GM18951 (cell line): ENCODE results near the gene CSNK1E.
"Not testable (repeated sequence)": the region's sequence is repeated elsewhere in the genome, so short reads cannot be mapped to it uniquely, and the experiment has no call there.

ENCODE experiments used
- POLR2A ChIP-seq: IDR thresholded peaks from 4 replicates; pipeline ENCODE4 v1.6.1; 2011; ENCODE audit warnings: mild to moderate bottlenecking; ENCODE audit not compliant: insufficient read length, insufficient read depth; ENCODE audit errors: extremely low read depth
- in situ Hi-C: fragments of 300-500 bp; cut with MboI; formaldehyde crosslinking; loops from one replicate; pipeline ENCODE4 v1.12.0; 2022; ENCODE audit warnings: low sequenced_read_pairs, mixed read lengths, inconsistent platforms; ENCODE audit not compliant: unreplicated experiment

CSNK1E gene

DNA sequence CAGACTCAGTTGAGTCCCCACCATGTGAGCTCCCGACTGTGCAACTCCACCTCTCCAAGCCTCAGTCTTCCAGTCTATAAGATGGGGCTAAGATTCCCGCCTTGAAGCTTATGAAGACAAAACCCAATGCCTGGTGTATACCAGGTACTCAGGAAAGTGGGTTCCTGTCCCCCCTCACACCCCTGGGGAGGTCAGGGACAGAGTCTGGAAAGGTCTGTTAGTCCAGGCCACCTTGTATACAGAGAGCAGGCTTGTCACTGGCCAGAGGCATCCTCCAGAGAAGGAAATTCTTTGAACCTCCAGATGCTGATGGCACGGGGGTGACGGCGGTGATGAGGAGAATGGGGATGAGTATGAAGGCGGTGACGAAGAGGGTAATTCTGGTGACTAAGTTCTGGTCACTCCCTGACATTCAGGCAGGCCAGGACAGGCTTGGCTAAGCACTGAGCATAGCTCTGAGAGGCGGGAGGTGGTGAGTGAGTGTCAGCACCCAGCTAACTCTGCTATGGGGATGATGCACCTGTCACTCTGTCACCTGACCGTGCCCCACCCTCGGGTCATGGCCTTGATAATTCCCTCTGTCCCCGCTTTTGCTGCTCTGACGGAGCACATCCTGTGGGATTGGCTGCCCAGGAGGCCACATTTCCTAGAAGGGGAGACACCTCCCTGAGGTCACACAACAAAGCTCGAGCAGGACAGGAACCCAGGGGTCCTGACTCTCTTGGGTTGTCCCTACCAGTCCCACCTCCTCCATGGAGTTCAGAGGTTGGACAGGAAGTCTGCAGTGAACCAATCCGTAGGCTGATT, 30.9 kb upstream of the CSNK1E start:
- in situ Hi-C loops, result no loop called here
- TF ChIP-seq POLR2A, result peak; percentile 2

DNA sequence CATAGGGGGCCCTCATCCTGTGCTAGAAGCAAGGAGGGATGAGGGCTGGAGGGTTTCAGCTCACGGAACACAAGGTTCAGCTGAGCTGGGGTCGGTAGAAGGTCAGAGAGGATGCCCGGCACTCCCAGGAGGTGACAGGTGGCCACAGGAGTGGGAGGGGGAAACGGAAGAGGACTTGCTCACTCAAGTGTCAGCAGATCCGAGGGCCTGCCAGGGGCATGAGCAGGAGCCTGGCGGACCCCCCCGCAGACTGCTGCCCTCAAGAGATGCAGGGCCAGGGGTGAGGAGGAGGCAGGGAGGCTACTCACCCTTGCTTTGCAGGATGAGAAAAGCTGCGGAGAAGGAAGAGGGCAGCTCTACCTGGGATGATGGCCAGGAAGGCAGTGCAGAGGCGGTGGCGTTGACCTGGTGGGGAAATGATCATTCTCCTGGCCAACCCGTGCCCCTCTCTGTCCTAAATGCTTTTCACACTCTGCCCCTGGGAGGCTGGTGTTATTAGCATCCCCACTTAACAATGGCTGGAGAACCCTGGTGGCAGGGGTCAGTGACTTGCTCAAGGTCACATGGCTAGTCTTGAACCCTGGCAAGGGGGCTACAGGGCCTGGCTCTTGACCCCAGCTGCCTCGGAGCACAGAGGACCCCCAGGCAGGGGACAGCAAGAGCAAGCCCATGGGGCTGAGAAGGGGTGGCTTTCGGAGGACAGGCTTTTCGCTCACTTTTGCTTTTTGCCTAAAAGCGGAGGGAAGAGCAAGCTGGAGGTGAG, 30.1 kb upstream of the CSNK1E start:
- in situ Hi-C loops, result no loop called here
- no peak for TF ChIP-seq POLR2A

DNA sequence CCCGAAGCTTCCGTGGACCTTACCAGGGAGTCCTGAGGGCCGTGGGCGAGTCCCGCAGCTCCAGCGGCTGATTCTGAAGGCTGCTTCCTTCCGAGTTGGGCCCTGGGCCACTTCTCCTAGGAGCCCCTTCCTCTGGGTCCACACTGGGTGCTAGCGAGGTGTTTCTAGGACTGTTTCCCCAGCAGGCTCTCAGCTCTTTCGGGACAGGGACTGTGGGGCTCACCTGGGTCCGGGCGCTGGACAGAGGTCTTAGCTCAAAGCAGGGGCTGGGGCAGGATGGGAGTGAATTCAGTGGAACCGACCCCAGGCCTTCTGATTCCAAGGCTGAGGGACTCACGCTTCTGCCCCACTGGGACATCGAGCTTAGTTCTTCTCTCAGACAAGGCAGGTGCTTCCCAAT, 29.3 kb upstream of the CSNK1E start:
- TF ChIP-seq POLR2A, result no peak
- in situ Hi-C loops, result no loop called here

DNA sequence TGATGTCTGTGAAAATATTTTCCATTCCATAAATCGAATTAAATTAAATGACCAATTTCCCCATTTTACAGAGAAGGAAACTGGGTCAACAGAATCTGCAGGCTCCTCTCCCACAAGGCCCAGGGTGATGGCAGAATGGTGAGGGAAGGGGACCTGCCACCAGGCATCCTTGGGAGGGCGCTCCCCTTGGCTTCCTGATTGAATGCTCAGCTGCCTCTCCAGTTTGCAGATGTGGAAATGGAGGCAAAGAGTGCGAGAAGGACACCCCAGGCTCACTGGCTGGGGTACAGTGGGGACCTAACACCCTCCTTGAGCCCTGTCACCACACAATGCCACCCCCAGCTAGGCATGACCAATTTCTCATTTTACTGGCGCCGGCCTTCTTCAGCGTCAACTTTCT, 28.5 kb upstream of the CSNK1E start:
- no peak for TF ChIP-seq POLR2A
- in situ Hi-C loops, result no loop called here

DNA sequence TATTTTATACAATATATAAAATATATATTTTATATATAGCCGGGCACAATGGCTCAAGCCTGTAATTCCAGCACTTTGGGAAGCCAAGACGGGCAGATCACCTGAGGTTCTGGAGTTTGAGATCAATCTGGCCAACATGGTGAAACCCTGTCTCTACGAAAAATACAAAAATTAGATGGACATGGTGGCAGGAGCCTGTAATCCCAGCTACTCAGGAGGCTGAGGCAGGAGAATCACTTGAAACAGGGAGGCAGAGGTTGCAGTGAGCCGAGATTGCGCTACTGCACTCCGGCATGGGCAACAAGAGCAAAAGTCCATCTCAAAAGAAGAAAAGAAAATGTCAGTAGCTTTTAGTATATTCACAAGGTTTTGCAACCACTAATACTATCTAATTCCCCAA, 22.7 kb upstream of the CSNK1E start:
- in situ Hi-C loops, result not testable (repeated sequence)

DNA sequence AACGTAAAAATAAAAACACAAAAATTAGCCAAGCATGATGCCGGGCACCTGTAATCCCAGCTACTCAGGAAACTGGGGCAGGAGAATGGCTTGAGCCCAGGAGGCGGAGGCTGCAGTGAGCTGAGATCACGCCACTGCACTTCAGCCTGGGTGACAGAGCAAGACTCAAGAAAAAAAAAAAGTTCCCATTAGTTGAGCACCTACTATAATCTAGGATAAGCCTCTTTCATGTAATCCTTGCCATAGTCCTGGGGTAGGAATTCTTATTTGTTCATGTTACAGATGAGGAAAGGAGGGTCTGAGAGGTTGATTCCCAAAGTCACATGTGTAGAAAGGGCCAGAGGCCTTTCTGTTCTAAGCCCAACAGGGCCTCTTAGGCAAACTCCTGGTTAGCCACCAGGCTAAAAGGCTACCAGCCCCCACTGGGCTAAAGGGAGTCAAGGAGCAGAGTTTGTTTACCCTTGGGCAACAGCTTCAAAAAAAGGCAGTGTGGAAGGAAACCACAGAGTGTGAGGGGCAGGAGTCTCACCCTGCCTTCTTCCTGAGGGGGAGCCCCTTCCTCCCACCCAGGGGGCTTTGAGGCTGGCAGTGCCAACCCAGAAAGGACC, 21.6 kb upstream of the CSNK1E start:
- in situ Hi-C loops, result no loop called here
- TF ChIP-seq POLR2A, result no peak

DNA sequence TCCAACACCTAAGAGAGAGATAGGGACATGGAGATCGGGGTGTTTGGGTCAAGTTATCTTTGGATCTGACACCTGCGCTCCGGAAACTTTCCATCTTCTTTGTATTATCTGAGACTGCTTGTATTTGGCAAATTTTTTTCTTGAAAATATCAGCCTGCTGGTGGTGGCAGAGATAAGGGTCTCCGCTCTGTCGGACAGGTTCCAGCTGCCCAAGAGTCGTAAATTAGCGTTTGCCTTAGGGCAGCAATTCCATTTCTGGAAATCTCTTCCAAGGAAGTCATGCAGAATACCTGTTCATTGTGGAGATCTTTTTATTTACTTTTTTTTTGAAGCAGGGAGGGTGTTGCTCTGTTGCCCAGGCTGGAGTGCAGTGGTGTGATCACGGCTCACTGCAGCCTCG, 19.5 kb upstream of the CSNK1E start:
- in situ Hi-C loops, result no loop called here
- no peak for TF ChIP-seq POLR2A

DNA sequence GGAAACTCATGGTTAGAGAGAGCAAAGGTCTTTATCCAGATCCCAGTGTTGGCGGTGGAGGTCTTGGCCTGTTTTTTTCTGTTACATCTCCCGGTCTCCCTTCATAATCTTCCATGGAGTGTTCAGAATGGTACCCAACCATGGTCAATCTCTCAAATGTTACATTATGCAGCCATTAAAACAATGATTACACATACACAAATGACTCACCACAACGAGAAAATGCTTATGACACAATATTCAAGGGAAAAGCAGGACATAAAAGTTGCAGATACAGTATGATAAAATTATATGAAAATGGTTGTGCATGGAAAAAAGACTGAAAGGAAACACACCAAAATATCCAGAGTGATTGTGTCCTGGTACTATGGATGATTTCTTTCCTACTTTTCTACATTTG, 17.8 kb upstream of the CSNK1E start:
- in situ Hi-C loops, result no loop called here
- no peak for TF ChIP-seq POLR2A

DNA sequence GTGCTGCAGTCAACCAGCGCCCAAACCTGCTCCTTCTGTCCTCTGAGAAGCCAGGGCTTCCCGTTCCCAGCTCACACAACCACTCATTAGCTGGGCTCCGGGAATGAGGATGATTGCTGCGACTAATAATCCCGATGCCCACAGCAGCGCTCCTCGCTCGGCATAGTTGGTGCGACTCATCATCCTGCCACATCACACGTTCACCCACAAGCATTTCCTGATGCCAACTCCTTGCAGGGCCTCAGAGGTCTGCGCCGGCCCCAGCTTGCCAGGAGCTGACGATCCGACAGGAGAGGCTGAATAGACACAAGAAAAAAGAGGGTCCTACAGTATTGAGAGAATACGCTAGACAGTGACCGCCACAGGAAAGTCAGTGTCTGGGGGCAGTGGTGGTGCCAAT, 10.6 kb upstream of the CSNK1E start:
- in situ Hi-C loops, result no loop called here
- no peak for TF ChIP-seq POLR2A

DNA sequence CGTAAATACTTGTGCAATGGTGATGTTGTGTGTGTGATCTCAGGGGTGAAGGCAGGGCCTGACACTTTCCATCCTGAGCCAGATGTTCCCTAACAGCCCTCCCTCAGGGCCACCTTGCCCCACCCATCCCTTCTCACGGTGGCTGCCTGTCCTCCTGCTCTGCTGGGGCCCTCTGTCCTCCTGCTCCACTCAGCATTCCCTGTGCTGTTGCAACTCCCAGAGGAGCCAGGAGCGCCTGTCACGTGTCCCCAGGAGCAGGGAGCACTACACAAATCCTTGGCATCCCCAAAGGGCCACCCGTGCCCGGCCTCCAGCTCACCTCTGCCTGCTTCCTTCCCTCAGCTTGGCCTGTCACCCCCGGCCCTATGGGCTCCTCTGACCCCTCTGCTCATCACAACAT, 10.2 kb upstream of the CSNK1E start:
- no peak for TF ChIP-seq POLR2A
- in situ Hi-C loops, result no loop called here

DNA sequence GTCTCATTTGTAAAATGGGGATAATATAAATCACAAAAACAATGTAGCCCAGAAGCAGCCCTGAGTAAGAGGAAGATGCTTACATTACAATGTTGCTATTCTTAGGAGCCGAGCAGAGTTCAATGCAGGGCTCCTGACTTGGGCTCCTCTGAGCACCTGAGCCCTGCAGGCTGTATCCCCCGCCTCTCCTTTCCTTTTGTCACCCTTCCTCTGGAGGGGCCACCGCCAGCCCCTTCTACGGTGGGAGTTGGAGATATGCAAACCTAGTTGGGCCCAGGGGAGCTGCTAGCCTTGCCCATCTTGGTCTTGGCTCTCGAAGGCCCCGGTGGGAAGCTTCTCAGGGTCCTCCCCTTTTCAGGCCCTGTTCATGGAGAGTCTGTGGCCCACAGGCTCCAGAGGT, 8.4 kb upstream of the CSNK1E start:
- in situ Hi-C loops, result no loop called here
- TF ChIP-seq POLR2A, result no peak

DNA sequence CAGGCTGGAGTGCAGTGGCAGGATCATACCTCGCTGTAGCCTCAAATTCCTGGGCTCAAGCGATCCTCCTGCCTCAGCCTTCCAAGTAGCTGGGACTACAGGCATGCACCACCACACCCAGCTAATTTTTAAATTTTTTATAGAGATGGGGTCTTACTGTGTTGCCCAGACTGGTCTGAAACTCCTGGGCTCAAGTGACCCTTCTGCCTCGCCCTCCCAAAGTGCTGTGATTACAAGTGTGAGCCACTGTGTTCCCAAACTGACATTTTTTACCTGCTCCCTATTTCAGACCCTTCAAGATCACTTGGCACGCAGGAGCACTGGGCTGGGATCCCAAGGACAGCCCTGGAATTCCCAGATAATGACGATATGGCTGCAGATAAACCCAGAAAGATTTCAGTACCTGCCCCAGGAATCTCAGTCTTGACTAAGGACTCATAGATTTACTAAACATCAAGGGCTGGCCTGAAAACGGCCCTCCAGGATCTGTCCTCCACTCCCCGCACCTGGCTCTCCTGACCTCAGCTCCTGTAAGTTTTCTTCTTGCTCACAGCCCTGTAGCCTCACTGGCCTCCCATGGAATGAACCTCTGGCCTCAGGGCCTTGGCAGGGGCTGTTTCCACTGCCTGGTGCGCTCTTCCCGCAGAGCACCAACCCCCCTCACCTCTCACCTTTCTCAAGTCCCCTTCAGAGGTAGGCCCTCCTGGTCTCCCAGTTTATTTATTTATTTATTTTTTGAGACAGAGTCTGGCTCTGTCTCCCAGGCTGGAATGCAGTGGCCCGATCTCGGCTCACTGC, 3.6 kb upstream of the CSNK1E start:
- no peak for TF ChIP-seq POLR2A
- in situ Hi-C loops, result no loop called here
